ENCODE measurements around the gene IGF1R. TPM values are rescaled to one million over a fixed set of nuclear protein-coding genes. Genes with fewer than 3 reads are reported as not detected.

IGF1R gene
- total RNA-seq, 1 experiment from 2014 or later, result 16.3 TPM

DNA sequence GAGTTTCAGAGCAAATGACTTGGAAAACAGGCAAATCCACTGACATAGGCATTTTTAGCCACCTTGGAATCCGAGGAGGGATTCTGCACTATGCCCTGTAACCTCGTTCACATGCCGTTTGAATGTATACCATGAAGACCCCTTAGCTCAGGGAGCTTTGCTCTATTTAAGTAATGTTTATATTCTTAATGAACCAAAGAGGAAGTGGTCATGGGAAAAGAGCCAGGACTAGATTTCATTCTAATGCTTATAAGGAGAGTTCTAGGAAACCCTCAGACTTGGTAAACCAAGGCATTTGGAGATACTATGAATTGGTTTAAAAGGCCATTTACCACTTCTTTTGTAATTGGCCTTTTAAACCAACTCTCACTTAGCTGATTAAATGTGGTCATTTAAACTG is 178.9 kb downstream of the IGF1R start:
- Histone ChIP-seq H4K20me1 (ENCODE audit: insufficient read depth) (no peaks in the 10 kb centered on the region), H2AFZ (ENCODE audit: low read depth, low read length, poor library complexity, severe bottlenecking) (no peak overlapping the region), H3K36me3 (ENCODE audit: control insufficient read depth in 1 of 2, insufficient read depth in 2 of 2, low read length in 2 of 2) (no peaks in the 10 kb centered on the region), H3K9me3 (ENCODE audit: control insufficient read depth in 1 of 2, insufficient read depth in 1 of 2, low read depth in 1 of 2, low read length in 2 of 2) (peaks cover 0 to 11% of the 10 kb centered on the region in 2 experiments; a peak in 1 of 4 replicates), H3K9me2 (ENCODE audit: insufficient read depth) (no peaks in the 10 kb centered on the region), H3K4me1 (ENCODE audit: control insufficient read depth in 1 of 2, insufficient read depth in 2 of 2, low read length in 2 of 2) (no peaks in the 10 kb centered on the region; a peak in 1 of 4 replicates), H3K4me2 (ENCODE audit: low read length) (no peak overlapping the region), H3K9ac (ENCODE audit: low read length) (no peak overlapping the region), H3K4me3 (replicated peaks in 1 of 2; ENCODE audit: low read depth in 1 of 2, low read length in 2 of 2) (no peak overlapping the region), H3K79me2 (ENCODE audit: insufficient read depth, low read length) (no peaks in the 10 kb centered on the region), H3K27me3 (ENCODE audit: insufficient read depth, low read length) (no peaks in the 10 kb centered on the region), H3K27ac (ENCODE audit: low read depth, low read length) (no peak overlapping the region)
- TF ChIP-seq CBX3 (IDR thresholded peaks at IDR 0.05; ENCODE audit: low read depth), result no peak
- no peak for TF ChIP-seq JUND (IDR thresholded peaks at IDR 0.05)
- DNase-seq (ENCODE audit: low read depth, low spot score) (no peak), ATAC-seq (no peak)
- intact Hi-C loops (cut with micrococcal nuclease), result no loop called here
- ChIA-PET POLR2A (no interaction called here), CTCF (no interaction called here), RAD21 (ENCODE audit: low non-redundant PET in 1 of 2, low total read pairs in 2 of 2, uncharacterized antibody in 2 of 2, unreplicated experiment in 2 of 2) (no interaction called here)
- no TSS peak for BruUV-seq (replicated peaks)

DNA sequence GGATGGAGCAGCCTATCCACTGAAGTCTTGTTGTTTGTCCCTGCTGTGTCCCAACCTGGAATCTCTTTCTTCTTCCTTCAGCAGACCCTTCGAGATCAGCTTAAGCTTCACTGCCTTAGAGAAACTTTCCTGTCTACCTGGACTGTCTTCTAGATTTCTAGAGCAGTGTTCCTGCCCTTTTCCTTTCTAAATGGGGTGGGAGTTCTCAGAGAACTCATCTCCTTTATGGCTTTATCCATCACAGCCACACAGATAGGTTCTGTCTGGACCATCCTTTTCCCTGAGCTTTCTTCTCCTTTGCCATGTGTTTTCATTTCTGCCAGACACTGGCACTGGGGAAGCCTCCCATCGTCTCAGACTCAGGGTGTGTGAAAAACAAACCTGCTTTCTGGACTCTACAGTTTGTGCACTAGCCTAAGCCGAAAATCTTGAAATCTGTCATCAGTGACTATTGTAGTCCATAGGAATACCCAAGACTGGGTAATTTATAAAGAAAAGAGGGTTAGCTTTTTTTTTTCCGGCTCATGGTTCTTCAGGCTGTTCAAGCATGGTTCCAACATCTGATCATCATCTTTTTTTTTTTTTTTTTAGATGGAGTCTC is 181.8 kb downstream of the IGF1R start:
- H3K9me3 ChIP-seq (ENCODE audit: control insufficient read depth in 1 of 2, insufficient read depth in 1 of 2, low read depth in 1 of 2, low read length in 2 of 2), result peaks cover 0 to 13% of the 10 kb centered on the region in 2 experiments; a peak in 1 of 4 replicates
- DNase-seq (ENCODE audit: low read depth, low spot score), result no peak
- RAD21 ChIA-PET (ENCODE audit: low non-redundant PET in 1 of 2, low total read pairs in 2 of 2, uncharacterized antibody in 2 of 2, unreplicated experiment in 2 of 2), result no interaction called here

GRCh38 chr15:98834976-98835375 is 186.6 kb downstream of the IGF1R start:
- no peaks in the 10 kb centered on the region for H3K36me3 ChIP-seq (ENCODE audit: control insufficient read depth in 1 of 2, insufficient read depth in 2 of 2, low read length in 2 of 2)
- no peak overlapping the region for H2AFZ ChIP-seq (ENCODE audit: low read depth, low read length, poor library complexity, severe bottlenecking)
- no peak overlapping the region for H3K4me3 ChIP-seq (replicated peaks in 1 of 2; ENCODE audit: low read depth in 1 of 2, low read length in 2 of 2)
- CTCF ChIA-PET, result no interaction called here
- RAD21 ChIA-PET (ENCODE audit: low non-redundant PET in 1 of 2, low total read pairs in 2 of 2, uncharacterized antibody in 2 of 2, unreplicated experiment in 2 of 2), result no interaction called here
- no peaks in the 10 kb centered on the region for H3K27me3 ChIP-seq (ENCODE audit: insufficient read depth, low read length)
- H3K9me2 ChIP-seq (ENCODE audit: insufficient read depth), result no peaks in the 10 kb centered on the region
- peaks cover 0 to 13% of the 10 kb centered on the region in 2 experiments; a peak in 1 of 4 replicates for H3K9me3 ChIP-seq (ENCODE audit: control insufficient read depth in 1 of 2, insufficient read depth in 1 of 2, low read depth in 1 of 2, low read length in 2 of 2)
- no peak for ATAC-seq
- H3K27ac ChIP-seq (ENCODE audit: low read depth, low read length), result no peak overlapping the region
- DNase-seq (ENCODE audit: low read depth, low spot score), result no peak
- no peaks in the 10 kb centered on the region for H3K4me1 ChIP-seq (ENCODE audit: control insufficient read depth in 1 of 2, insufficient read depth in 2 of 2, low read length in 2 of 2)
- POLR2A ChIA-PET, result no interaction called here
- H3K79me2 ChIP-seq (ENCODE audit: insufficient read depth, low read length), result no peaks in the 10 kb centered on the region
- no peak overlapping the region for H3K9ac ChIP-seq (ENCODE audit: low read length)
- H3K4me2 ChIP-seq (ENCODE audit: low read length), result no peak overlapping the region
- intact Hi-C loops (cut with micrococcal nuclease), result no loop called here
- H4K20me1 ChIP-seq (ENCODE audit: insufficient read depth), result no peaks in the 10 kb centered on the region
- BruUV-seq (replicated peaks), result no TSS peak
- TF ChIP-seq EZH2 (IDR thresholded peaks at IDR 0.05) (no peak), SIN3A (IDR thresholded peaks at IDR 0.05; ENCODE audit: low read depth) (no peak), POLR2A (IDR thresholded peaks at IDR 0.05; ENCODE audit: borderline replicate concordance, extremely low read depth, insufficient read depth, insufficient read length) (no peak), REST (IDR thresholded peaks at IDR 0.05; ENCODE audit: low read depth) (no peak), ELF1 (IDR thresholded peaks at IDR 0.05; ENCODE audit: borderline replicate concordance, low read depth) (no peak), SP1 (IDR thresholded peaks at IDR 0.05; ENCODE audit: low read depth) (no peak), RAD21 (IDR thresholded peaks at IDR 0.05; ENCODE audit: low read depth) (no peak), CEBPB (IDR thresholded peaks at IDR 0.05; ENCODE audit: low read depth) (no peak), EGR1 (IDR thresholded peaks at IDR 0.05; ENCODE audit: low read depth) (no peak)

More for the DNA sequence above, 181.8 kb downstream of the IGF1R start:
- Histone ChIP-seq H3K27me3 (ENCODE audit: insufficient read depth, low read length) (no peaks in the 10 kb centered on the region), H3K79me2 (ENCODE audit: insufficient read depth, low read length) (no peaks in the 10 kb centered on the region), H3K4me2 (ENCODE audit: low read length) (no peak overlapping the region), H2AFZ (ENCODE audit: low read depth, low read length, poor library complexity, severe bottlenecking) (no peak overlapping the region), H3K27ac (ENCODE audit: low read depth, low read length) (no peak overlapping the region), H3K9ac (ENCODE audit: low read length) (no peak overlapping the region), H4K20me1 (ENCODE audit: insufficient read depth) (no peaks in the 10 kb centered on the region), H3K4me3 (replicated peaks in 1 of 2; ENCODE audit: low read depth in 1 of 2, low read length in 2 of 2) (no peak overlapping the region), H3K4me1 (ENCODE audit: control insufficient read depth in 1 of 2, insufficient read depth in 2 of 2, low read length in 2 of 2) (no peaks in the 10 kb centered on the region), H3K36me3 (ENCODE audit: control insufficient read depth in 1 of 2, insufficient read depth in 2 of 2, low read length in 2 of 2) (no peaks in the 10 kb centered on the region), H3K9me2 (ENCODE audit: insufficient read depth) (no peaks in the 10 kb centered on the region)
- CTCF ChIA-PET, result no interaction called here
- ATAC-seq, result no peak
- intact Hi-C loops (cut with micrococcal nuclease), result no loop called here
- TF ChIP-seq ZNF274 (IDR thresholded peaks at IDR 0.05; ENCODE audit: low read depth, low read length) (peak; percentile 76), POLR2AphosphoS5 (IDR thresholded peaks at IDR 0.05; ENCODE audit: low read depth, low read length) (no peak)
- POLR2A ChIA-PET, result no interaction called here
- BruUV-seq (replicated peaks), result no TSS peak
